Neural cell (in vitro differentiated cells): Measurements from ENCODE around the gene POMGNT2. TPM values are rescaled to one million over a fixed set of nuclear protein-coding genes. Genes with fewer than 3 reads are reported as not detected.

Experiments
- H2AFZ ChIP-seq: fragments of 200-600, 300-800 bp; sonication (generic), shearing (Covaris generic); 2 replicates; pipeline ENCODE4 v1.6.0; 2014; ENCODE audit warnings: low read depth, mild to moderate bottlenecking, antibody characterized with exemption, low read length, moderate library complexity
- H3F3A ChIP-seq: fragments of 200-600 bp; shearing (Covaris generic); 2 replicates; pipeline ENCODE4 v1.6.1; 2016; ENCODE audit warnings: mild to moderate bottlenecking, moderate library complexity, mixed read lengths, antibody characterized with exemption, low read length; ENCODE audit not compliant: insufficient read depth, poor library complexity, severe bottlenecking
- H3K27ac ChIP-seq: fragments of 200-600, 300-800 bp; sonication (generic), shearing (Covaris generic); 2 replicates; pipeline ENCODE4 v1.5.1; 2014; ENCODE audit warnings: mild to moderate bottlenecking, low read length, moderate library complexity
- H3K27me3 ChIP-seq: fragments of 300-800, 200-600 bp; sonication (generic), shearing (Covaris generic); 2 replicates; pipeline ENCODE4 v1.6.0; 2014; ENCODE audit warnings: mild to moderate bottlenecking, low read depth, low read length, moderate library complexity; ENCODE audit not compliant: insufficient read depth
- H3K36me3 ChIP-seq: fragments of 300-800, 200-600 bp; sonication (generic), shearing (Covaris generic); 2 replicates; pipeline ENCODE4 v1.5.1; 2014; ENCODE audit warnings: mild to moderate bottlenecking, antibody characterized with exemption, low read length, moderate library complexity; ENCODE audit not compliant: insufficient read depth
- H3K4me2 ChIP-seq: fragments of 300-800, 200-600 bp; sonication (generic), shearing (Covaris generic); 2 replicates; pipeline ENCODE4 v1.6.0; 2014; ENCODE audit warnings: mild to moderate bottlenecking, low read length
- H3K4me3 ChIP-seq: fragments of 300-800, 200-600 bp; sonication (generic), shearing (Covaris generic); 2 replicates; pipeline ENCODE4 v1.5.1; 2014; ENCODE audit warnings: mild to moderate bottlenecking, low read length, moderate library complexity
- H3K79me2 ChIP-seq: fragments of 200-600 bp; shearing (Covaris generic); replicated peaks from 2 replicates; pipeline ENCODE4 v1.6.0; 2014; ENCODE audit warnings: mild to moderate bottlenecking, low read length, moderate library complexity; ENCODE audit not compliant: insufficient read depth
- H3K9ac ChIP-seq: fragments of 300-800, 200-600 bp; sonication (generic), shearing (Covaris generic); 2 replicates; pipeline ENCODE4 v1.6.1; 2016; ENCODE audit warnings: mild to moderate bottlenecking, low read length, mixed read lengths
- H3K9me2 ChIP-seq: fragments of 200-600 bp; shearing (Covaris generic); 2 replicates; pipeline ENCODE4 v1.6.1; 2016; ENCODE audit warnings: mild to moderate bottlenecking, low read length, mixed read lengths; ENCODE audit not compliant: insufficient read depth
- H3K9me3 ChIP-seq: fragments of 200-600, 300-800 bp; sonication (generic), shearing (Covaris generic); 2 replicates; pipeline ENCODE4 v1.6.1; 2016; ENCODE audit warnings: mild to moderate bottlenecking, mixed run types, low read length, moderate library complexity, mixed read lengths
- H4K20me1 ChIP-seq: fragments of 200-600 bp; shearing (Covaris generic); 2 replicates; pipeline ENCODE4 v1.6.1; 2016; ENCODE audit warnings: mild to moderate bottlenecking, mixed run types; ENCODE audit not compliant: insufficient read depth
- CTCF ChIP-seq: fragments of 450-650 bp; IDR thresholded peaks from 2 replicates; pipeline ENCODE4 v1.5.1; 2014; ENCODE audit warnings: antibody characterized with exemption, mild to moderate bottlenecking, moderate library complexity; ENCODE audit not compliant: poor library complexity, severe bottlenecking
- EP300 ChIP-seq: fragments of 450-650 bp; conservative IDR thresholded peaks from 2 replicates; pipeline ENCODE4 v1.6.1; 2014; ENCODE audit warnings: antibody characterized with exemption, mild to moderate bottlenecking, moderate library complexity; ENCODE audit not compliant: poor library complexity, severe bottlenecking
- EZH2 ChIP-seq: fragments of 200-600, 300-800 bp; shearing (Covaris generic), sonication (generic); IDR thresholded peaks from 2 replicates; pipeline ENCODE4 v1.6.1; 2014; ENCODE audit warnings: antibody characterized with exemption, low read length, borderline replicate concordance, mild to moderate bottlenecking; ENCODE audit not compliant: insufficient read depth, poor library complexity, severe bottlenecking
- MXI1 ChIP-seq: fragments of 450-650 bp; conservative IDR thresholded peaks from 2 replicates; pipeline ENCODE4 v1.6.1; 2014; ENCODE audit warnings: antibody characterized with exemption, mild to moderate bottlenecking; ENCODE audit not compliant: poor library complexity, severe bottlenecking
- POLR2AphosphoS5 ChIP-seq: IDR thresholded peaks from 2 replicates; pipeline ENCODE4 v1.6.1; 2012
- RAD21 ChIP-seq: fragments of 450-650 bp; conservative IDR thresholded peaks from 2 replicates; pipeline ENCODE4 v1.6.1; 2014; ENCODE audit warnings: antibody characterized with exemption, mild to moderate bottlenecking, moderate library complexity
- REST ChIP-seq: IDR thresholded peaks from 2 replicates; pipeline ENCODE4 v1.6.1; 2012; ENCODE audit warnings: borderline replicate concordance
- SMC3 ChIP-seq: fragments of 450-650 bp; conservative IDR thresholded peaks from 2 replicates; pipeline ENCODE4 v1.6.1; 2014; ENCODE audit warnings: antibody characterized with exemption, mild to moderate bottlenecking, moderate library complexity; ENCODE audit not compliant: poor library complexity
- TAF1 ChIP-seq: IDR thresholded peaks from 2 replicates; pipeline ENCODE4 v1.6.1; 2012; ENCODE audit warnings: low read depth
- polyA plus RNA-seq: library from polyadenylated mRNA; depleted of rRNA; stranded (reverse); fragments of >200 nt; gene quantifications from 2 replicates; pipeline ENCODE4 v1.2.3, GENCODE V29; 2014

Gene POMGNT2
- polyA plus RNA-seq, 1 donor from 2014 or later: 25.7 TPM

GRCh38 chr3:43077707-43078106, 28.2 kb downstream of the POMGNT2 start:
- Histone ChIP-seq H3K4me2 (no peak overlapping the region), H3F3A (no peaks in the 10 kb centered on the region), H3K9me2 (no peaks in the 10 kb centered on the region), H3K27me3 (no peaks in the 10 kb centered on the region), H3K27ac (no peak overlapping the region), H2AFZ (no peak overlapping the region), H3K79me2 (no peaks in the 10 kb centered on the region), H3K9me3 (no peaks in the 10 kb centered on the region), H4K20me1 (no peaks in the 10 kb centered on the region), H3K36me3 (peaks cover 12% of the 10 kb centered on the region), H3K9ac (no peak overlapping the region), H3K4me3 (no peak overlapping the region)
- no peak for TF ChIP-seq EZH2
- TF ChIP-seq RAD21: no peak
- TF ChIP-seq POLR2AphosphoS5: no peak
- TF ChIP-seq TAF1: no peak
- TF ChIP-seq EP300: no peak
- no peak for TF ChIP-seq CTCF
- TF ChIP-seq REST: no peak
- TF ChIP-seq MXI1: no peak
- no peak for TF ChIP-seq SMC3

- H3K79me2 ChIP-seq: no peaks in the 10 kb centered on the region
- no peak for TF ChIP-seq RAD21
- no peak for TF ChIP-seq CTCF
- TF ChIP-seq POLR2AphosphoS5: no peak
- TF ChIP-seq EP300: no peak
- TF ChIP-seq MXI1: no peak
- TF ChIP-seq REST: no peak
- TF ChIP-seq EZH2: no peak
- no peak for TF ChIP-seq SMC3
- TF ChIP-seq TAF1: no peak
- H3K4me2 ChIP-seq: no peak overlapping the region
- H3K9me3 ChIP-seq: no peaks in the 10 kb centered on the region
- no peak overlapping the region for H2AFZ ChIP-seq
- H3K9ac ChIP-seq: no peak overlapping the region
- H3K36me3 ChIP-seq: peaks cover 9% of the 10 kb centered on the region
- no peaks in the 10 kb centered on the region for H3K27me3 ChIP-seq
- H4K20me1 ChIP-seq: no peaks in the 10 kb centered on the region
- no peak overlapping the region for H3K27ac ChIP-seq
- H3F3A ChIP-seq: no peaks in the 10 kb centered on the region
- H3K9me2 ChIP-seq: no peaks in the 10 kb centered on the region
- no peak overlapping the region for H3K4me3 ChIP-seq
Observed at GRCh38 chr3:43077261-43077660, 28.6 kb downstream of the POMGNT2 start.
